ENCODE results near the gene AUTS2.

Gene AUTS2

GRCh38 chr7:70655694-70656093 is 1057.4 kb downstream of the AUTS2 start:
- H3K4me1 ChIP-seq (ENCODE audit: insufficient read depth, low read length) = peaks cover 4% of the 10 kb centered on the region
- H3K36me3 ChIP-seq (ENCODE audit: insufficient read depth, low read depth, low read length) = no peaks in the 10 kb centered on the region
- H3K4me3 ChIP-seq (ENCODE audit: low read length) = no peak overlapping the region
- H3K9ac ChIP-seq (ENCODE audit: low read depth, low read length) = no peak overlapping the region
- no peaks in the 10 kb centered on the region for H3K9me3 ChIP-seq (ENCODE audit: insufficient read depth, low read depth, low read length)
- no peaks in the 10 kb centered on the region for H3K27me3 ChIP-seq (ENCODE audit: insufficient read depth, low read length)
- H3K27ac ChIP-seq (ENCODE audit: low read length) = no peak overlapping the region

GRCh38 chr7:70657571-70657970 is 1059.3 kb downstream of the AUTS2 start:
- Histone ChIP-seq H3K9me3 (ENCODE audit: insufficient read depth, low read depth, low read length) (no peaks in the 10 kb centered on the region), H3K27me3 (ENCODE audit: insufficient read depth, low read length) (no peaks in the 10 kb centered on the region), H3K9ac (ENCODE audit: low read depth, low read length) (no peak overlapping the region), H3K4me1 (ENCODE audit: insufficient read depth, low read length) (peaks cover 8% of the 10 kb centered on the region), H3K27ac (ENCODE audit: low read length) (no peak overlapping the region), H3K4me3 (ENCODE audit: low read length) (no peak overlapping the region), H3K36me3 (ENCODE audit: insufficient read depth, low read depth, low read length) (no peaks in the 10 kb centered on the region)

DNA sequence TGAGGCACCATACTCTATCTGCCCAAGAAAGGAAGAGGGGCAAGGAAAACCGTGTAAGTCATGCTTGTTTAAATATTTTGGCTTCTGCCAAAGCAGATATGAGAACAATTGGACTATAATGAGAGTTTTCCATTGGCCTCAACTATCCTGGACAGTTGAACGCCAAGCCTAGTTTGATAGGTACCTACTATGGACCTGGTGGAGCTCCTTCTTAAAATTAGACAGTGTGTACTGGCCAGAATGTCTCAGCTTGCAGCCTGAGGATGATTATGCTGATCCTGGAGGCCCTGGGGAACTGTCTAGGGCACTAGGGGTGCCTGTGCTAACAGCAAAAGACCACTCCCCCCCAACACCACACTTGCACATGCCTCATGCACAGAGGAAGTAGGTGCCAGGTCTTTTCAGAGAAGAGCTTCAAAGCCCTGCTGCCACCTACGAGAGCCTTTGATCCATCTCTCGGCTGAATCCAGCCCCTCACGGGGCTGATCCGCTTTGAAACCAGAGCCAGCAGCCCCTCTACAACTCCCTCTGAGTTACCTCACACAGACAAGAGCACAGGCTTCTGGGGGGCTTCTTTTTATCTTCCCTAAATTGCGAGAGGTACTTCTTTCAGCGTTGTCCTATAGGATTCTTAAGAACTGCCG is 1059.8 kb downstream of the AUTS2 start:
- H3K27ac ChIP-seq (ENCODE audit: low read length) = no peak overlapping the region
- H3K4me1 ChIP-seq (ENCODE audit: insufficient read depth, low read length) = peaks cover 8% of the 10 kb centered on the region

GRCh38 chr7:70659263-70659662 is 1061.0 kb downstream of the AUTS2 start:
- Histone ChIP-seq H3K4me1 (ENCODE audit: insufficient read depth, low read length) (peaks cover 6% of the 10 kb centered on the region), H3K27me3 (ENCODE audit: insufficient read depth, low read length) (no peaks in the 10 kb centered on the region), H3K9ac (ENCODE audit: low read depth, low read length) (no peak overlapping the region), H3K36me3 (ENCODE audit: insufficient read depth, low read depth, low read length) (no peaks in the 10 kb centered on the region), H3K9me3 (ENCODE audit: insufficient read depth, low read depth, low read length) (no peaks in the 10 kb centered on the region), H3K4me3 (ENCODE audit: low read length) (no peak overlapping the region), H3K27ac (ENCODE audit: low read length) (no peak overlapping the region)

More for the DNA sequence above, 1059.8 kb downstream of the AUTS2 start:
- H3K36me3 ChIP-seq (ENCODE audit: insufficient read depth, low read depth, low read length) = no peaks in the 10 kb centered on the region
- H3K9me3 ChIP-seq (ENCODE audit: insufficient read depth, low read depth, low read length) = no peaks in the 10 kb centered on the region
- no peak overlapping the region for H3K9ac ChIP-seq (ENCODE audit: low read depth, low read length)
- H3K4me3 ChIP-seq (ENCODE audit: low read length) = no peak overlapping the region
- H3K27me3 ChIP-seq (ENCODE audit: insufficient read depth, low read length) = no peaks in the 10 kb centered on the region

GRCh38 chr7:70660154-70660818 is 1062.0 kb downstream of the AUTS2 start:
- Histone ChIP-seq H3K9ac (ENCODE audit: low read depth, low read length) (no peak overlapping the region), H3K27ac (ENCODE audit: low read length) (no peak overlapping the region), H3K4me1 (ENCODE audit: insufficient read depth, low read length) (peaks cover 6% of the 10 kb centered on the region), H3K4me3 (ENCODE audit: low read length) (no peak overlapping the region), H3K27me3 (ENCODE audit: insufficient read depth, low read length) (no peaks in the 10 kb centered on the region), H3K9me3 (ENCODE audit: insufficient read depth, low read depth, low read length) (no peaks in the 10 kb centered on the region), H3K36me3 (ENCODE audit: insufficient read depth, low read depth, low read length) (no peaks in the 10 kb centered on the region)

GRCh38 chr7:70660819-70661191 is 1062.5 kb downstream of the AUTS2 start:
- Histone ChIP-seq H3K9ac (ENCODE audit: low read depth, low read length) (no peak overlapping the region), H3K4me1 (ENCODE audit: insufficient read depth, low read length) (peaks cover 6% of the 10 kb centered on the region), H3K27ac (ENCODE audit: low read length) (no peak overlapping the region), H3K4me3 (ENCODE audit: low read length) (no peak overlapping the region), H3K36me3 (ENCODE audit: insufficient read depth, low read depth, low read length) (no peaks in the 10 kb centered on the region), H3K9me3 (ENCODE audit: insufficient read depth, low read depth, low read length) (no peaks in the 10 kb centered on the region), H3K27me3 (ENCODE audit: insufficient read depth, low read length) (no peaks in the 10 kb centered on the region)

DNA sequence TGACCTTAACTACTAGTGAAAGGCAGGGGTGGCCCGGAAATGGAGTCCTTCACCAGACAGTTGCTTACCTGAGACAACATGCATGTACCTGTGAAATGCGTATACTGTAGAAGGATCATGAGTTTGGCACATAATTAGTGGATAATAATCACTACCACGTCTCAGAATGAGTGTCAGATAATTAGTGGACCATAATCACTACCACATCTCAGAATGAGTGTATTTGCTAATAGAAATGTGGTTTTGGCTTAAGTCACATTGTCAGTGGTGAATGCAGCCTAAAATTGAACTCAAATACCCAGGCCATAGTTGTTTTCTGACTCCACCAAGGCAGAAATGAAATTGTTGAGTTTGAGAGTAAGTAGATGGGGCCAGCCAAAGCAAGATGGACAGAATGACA is 1065.4 kb downstream of the AUTS2 start:
- Histone ChIP-seq H3K4me1 (ENCODE audit: insufficient read depth, low read length) (peaks cover 6% of the 10 kb centered on the region), H3K36me3 (ENCODE audit: insufficient read depth, low read depth, low read length) (no peaks in the 10 kb centered on the region), H3K4me3 (ENCODE audit: low read length) (no peak overlapping the region), H3K27me3 (ENCODE audit: insufficient read depth, low read length) (no peaks in the 10 kb centered on the region), H3K27ac (ENCODE audit: low read length) (no peak overlapping the region), H3K9me3 (ENCODE audit: insufficient read depth, low read depth, low read length) (no peaks in the 10 kb centered on the region), H3K9ac (ENCODE audit: low read depth, low read length) (no peak overlapping the region)

GRCh38 chr7:70665997-70666396 is 1067.7 kb downstream of the AUTS2 start:
- H3K4me3 ChIP-seq (ENCODE audit: low read length) = no peak overlapping the region

GRCh38 chr7:70667406-70667805 is 1069.1 kb downstream of the AUTS2 start:
- Histone ChIP-seq H3K4me3 (ENCODE audit: low read length) (no peak overlapping the region), H3K4me1 (ENCODE audit: insufficient read depth, low read length) (no peaks in the 10 kb centered on the region; the same call in 1 of the 2 replicates), H3K9me3 (ENCODE audit: insufficient read depth, low read depth, low read length) (no peaks in the 10 kb centered on the region), H3K9ac (ENCODE audit: low read depth, low read length) (no peak overlapping the region), H3K36me3 (ENCODE audit: insufficient read depth, low read depth, low read length) (no peaks in the 10 kb centered on the region), H3K27me3 (ENCODE audit: insufficient read depth, low read length) (no peaks in the 10 kb centered on the region), H3K27ac (ENCODE audit: low read length) (no peak overlapping the region)

More at GRCh38 chr7:70665997-70666396, 1067.7 kb downstream of the AUTS2 start:
- H3K27ac ChIP-seq (ENCODE audit: low read length) = no peak overlapping the region
- no peak overlapping the region for H3K9ac ChIP-seq (ENCODE audit: low read depth, low read length)
- peaks cover under 1% of the 10 kb centered on the region for H3K4me1 ChIP-seq (ENCODE audit: insufficient read depth, low read length)
- no peaks in the 10 kb centered on the region for H3K9me3 ChIP-seq (ENCODE audit: insufficient read depth, low read depth, low read length)
- H3K27me3 ChIP-seq (ENCODE audit: insufficient read depth, low read length) = no peaks in the 10 kb centered on the region
- no peaks in the 10 kb centered on the region for H3K36me3 ChIP-seq (ENCODE audit: insufficient read depth, low read depth, low read length)

- Histone ChIP-seq H3K9me3 (ENCODE audit: insufficient read depth, low read depth, low read length) (no peaks in the 10 kb centered on the region), H3K27me3 (ENCODE audit: insufficient read depth, low read length) (peaks cover 4% of the 10 kb centered on the region), H3K27ac (ENCODE audit: low read length) (no peak overlapping the region), H3K36me3 (ENCODE audit: insufficient read depth, low read depth, low read length) (no peaks in the 10 kb centered on the region), H3K4me3 (ENCODE audit: low read length) (no peak overlapping the region), H3K9ac (ENCODE audit: low read depth, low read length) (no peak overlapping the region), H3K4me1 (ENCODE audit: insufficient read depth, low read length) (no peaks in the 10 kb centered on the region; the same call in 1 of the 2 replicates)
Observed at GRCh38 chr7:70668606-70669358, 1070.5 kb downstream of the AUTS2 start.

GRCh38 chr7:70669854-70670253 is 1071.6 kb downstream of the AUTS2 start:
- no peaks in the 10 kb centered on the region for H3K36me3 ChIP-seq (ENCODE audit: insufficient read depth, low read depth, low read length)
- H3K4me1 ChIP-seq (ENCODE audit: insufficient read depth, low read length) = peaks cover 5% of the 10 kb centered on the region; the same call in 1 of the 2 replicates
- no peaks in the 10 kb centered on the region for H3K9me3 ChIP-seq (ENCODE audit: insufficient read depth, low read depth, low read length)
- H3K27ac ChIP-seq (ENCODE audit: low read length) = no peak overlapping the region
- no peak overlapping the region for H3K9ac ChIP-seq (ENCODE audit: low read depth, low read length)
- no peak overlapping the region for H3K4me3 ChIP-seq (ENCODE audit: low read length)
- peaks cover 14% of the 10 kb centered on the region for H3K27me3 ChIP-seq (ENCODE audit: insufficient read depth, low read length)

DNA sequence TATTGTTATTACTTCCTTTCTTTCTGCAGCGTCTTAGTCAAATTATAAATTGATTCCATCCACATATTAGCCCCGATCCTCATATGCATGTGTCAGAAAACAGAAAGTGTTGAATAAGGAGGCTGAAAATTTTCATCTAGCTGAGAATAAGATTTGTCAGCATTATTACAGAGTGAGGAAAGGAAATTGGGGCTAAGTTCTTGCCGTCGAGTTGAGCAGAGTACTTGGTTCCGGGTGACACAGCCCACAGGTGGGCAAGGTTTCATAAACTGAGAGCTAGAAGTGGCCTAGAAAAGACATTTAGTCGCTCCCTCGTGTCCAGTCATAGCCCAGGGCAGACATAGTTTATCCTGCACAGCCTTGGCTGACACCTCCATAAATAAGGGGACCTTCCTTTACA is 1072.0 kb downstream of the AUTS2 start:
- H3K4me1 ChIP-seq (ENCODE audit: insufficient read depth, low read length) = peaks cover 6% of the 10 kb centered on the region; the same call in 1 of the 2 replicates
- no peak overlapping the region for H3K9ac ChIP-seq (ENCODE audit: low read depth, low read length)
- no peaks in the 10 kb centered on the region for H3K9me3 ChIP-seq (ENCODE audit: insufficient read depth, low read depth, low read length)
- no peak overlapping the region for H3K27ac ChIP-seq (ENCODE audit: low read length)
- peaks cover 16% of the 10 kb centered on the region for H3K27me3 ChIP-seq (ENCODE audit: insufficient read depth, low read length)
- no peak overlapping the region for H3K4me3 ChIP-seq (ENCODE audit: low read length)
- no peaks in the 10 kb centered on the region for H3K36me3 ChIP-seq (ENCODE audit: insufficient read depth, low read depth, low read length)

All from iPS-20b (cell line).